Thoracic aorta (tissue), 2 donors: ENCODE measurements around the gene GPR33. TPM values are rescaled to one million over a fixed set of nuclear protein-coding genes. Genes with fewer than 3 reads are reported as not detected.

Experiments used
- ATAC-seq: fragments of 150-250 bp; one replicate; pipeline ENCODE4 v1.8.0; 2017; ENCODE audit warnings: low read depth; ENCODE audit not compliant: insufficient number of reproducible peaks, low FRiP score
- DNase-seq: peaks from one replicate; pipeline ENCODE4 v3.0.0-alpha.2; 2020; ENCODE audit warnings: low spot score
- H3K27ac ChIP-seq, 2 donors: fragments of 200-600 bp; sonication (generic); 1 replicate in 1 of 2; 2 replicates in 1 of 2; pipeline ENCODE4 v1.5.1; 2016; ENCODE audit warnings: mild to moderate bottlenecking in 2 of 2, moderate library complexity in 2 of 2
- H3K27me3 ChIP-seq: fragments of 200-600 bp; sonication (generic); replicated peaks from 2 replicates; pipeline ENCODE4 v1.6.0; 2016; ENCODE audit warnings: mild to moderate bottlenecking; ENCODE audit not compliant: insufficient read depth
- H3K36me3 ChIP-seq: fragments of 200-600 bp; sonication (generic); one replicate; pipeline ENCODE4 v1.5.1; 2016
- H3K4me1 ChIP-seq, 2 donors: fragments of 200-600 bp; sonication (generic); 1 replicate in 1 of 2; 2 replicates in 1 of 2; pipeline versions ENCODE4 v1.5.1 to v1.6.0; 2016; ENCODE audit warnings: low read depth in 2 of 2, mild to moderate bottlenecking in 1 of 2; ENCODE audit not compliant: control insufficient read depth in 1 of 2
- H3K4me3 ChIP-seq: fragments of 200-600 bp; sonication (generic); 2 replicates; pipeline ENCODE4 v1.5.1; 2016; ENCODE audit warnings: mild to moderate bottlenecking
- H3K9me3 ChIP-seq: fragments of 200-600 bp; sonication (generic); 2 replicates; pipeline ENCODE4 v1.5.1; 2016
- CTCF ChIP-seq: fragments of 200-600 bp; sonication (generic); IDR thresholded peaks from one replicate; pipeline ENCODE4 v1.5.1; 2019; ENCODE audit warnings: antibody characterized with exemption
- total RNA-seq, 2 donors: library from RNA; depleted of rRNA; stranded (reverse); fragments of >200 nt; gene quantifications; one replicate each; pipeline versions ENCODE4 v1.1.0 to v1.2.3, GENCODE V29; 2016

GPR33 gene
- not detected for total RNA-seq

GRCh38 chr14:31487886-31488285, at the start of gene GPR33:
Gene GPR33 (minus strand): TSS chr14:31488039. CDS start chr14:31483965, 4,074 bp downstream.
- Histone ChIP-seq H3K9me3 (no peaks in the 10 kb centered on the region), H3K4me1 (no peaks in the 10 kb centered on the region), H3K27me3 (no peaks in the 10 kb centered on the region), H3K4me3 (no peak within 1 kb of the TSS), H3K36me3 (no peaks in the 10 kb centered on the region), H3K27ac (no peak within 1 kb of the TSS)
- TF ChIP-seq CTCF = no peak
- DNase-seq (no peak), ATAC-seq (no peak)

- H3K4me1 ChIP-seq = no peaks in the 10 kb centered on the region
- TF ChIP-seq CTCF = no peak
These were observed 48.5 kb upstream of the GPR33 start for GRCh38 chr14:31536201-31536960.

GRCh38 chr14:31530136-31530535, 42.3 kb upstream of the GPR33 start:
- Histone ChIP-seq H3K27ac (no peak overlapping the region), H3K4me3 (no peak overlapping the region), H3K27me3 (no peaks in the 10 kb centered on the region), H3K9me3 (no peaks in the 10 kb centered on the region), H3K4me1 (no peaks in the 10 kb centered on the region), H3K36me3 (no peaks in the 10 kb centered on the region)
- DNase-seq (no peak), ATAC-seq (no peak)
- no peak for TF ChIP-seq CTCF

More at GRCh38 chr14:31536201-31536960, 48.5 kb upstream of the GPR33 start:
- H3K27me3 ChIP-seq = no peaks in the 10 kb centered on the region
- H3K9me3 ChIP-seq = no peaks in the 10 kb centered on the region
- no peak overlapping the region for H3K4me3 ChIP-seq
- DNase-seq = no peak
- no peaks in the 10 kb centered on the region for H3K36me3 ChIP-seq
- no peak for ATAC-seq
- H3K27ac ChIP-seq = no peak overlapping the region

GRCh38 chr14:31529053-31529452, 41.2 kb upstream of the GPR33 start:
- H3K27ac ChIP-seq = no peak overlapping the region
- no peak for TF ChIP-seq CTCF
- H3K9me3 ChIP-seq = no peaks in the 10 kb centered on the region
- no peaks in the 10 kb centered on the region for H3K27me3 ChIP-seq
- ATAC-seq (no peak), DNase-seq (no peak)
- H3K4me3 ChIP-seq = no peak overlapping the region
- H3K36me3 ChIP-seq = no peaks in the 10 kb centered on the region
- no peaks in the 10 kb centered on the region for H3K4me1 ChIP-seq

- Histone ChIP-seq H3K27ac (no peak overlapping the region), H3K9me3 (no peaks in the 10 kb centered on the region), H3K27me3 (no peaks in the 10 kb centered on the region), H3K4me1 (no peaks in the 10 kb centered on the region), H3K36me3 (no peaks in the 10 kb centered on the region), H3K4me3 (no peak overlapping the region)
- no peak for DNase-seq
- no peak for ATAC-seq
- no peak for TF ChIP-seq CTCF
These were observed 39.7 kb upstream of the GPR33 start for GRCh38 chr14:31527546-31527945.
